Measurements from ENCODE around the gene TECPR2.

- no peak for TF ChIP-seq JUND (CRISPR knock-in tag; IDR thresholded peaks at IDR 0.05)
- no peak for TF ChIP-seq TFDP2 (CRISPR knock-in tag; IDR thresholded peaks at IDR 0.05)
- TF ChIP-seq RFX3 (CRISPR knock-in tag; IDR thresholded peaks at IDR 0.05) = no peak
- no peak for TF ChIP-seq PHF20 (CRISPR knock-in tag; IDR thresholded peaks at IDR 0.05)
- no peak for TF ChIP-seq ZNF792 (CRISPR knock-in tag; IDR thresholded peaks at IDR 0.05)
- no peak for TF ChIP-seq NPAS2 (CRISPR knock-in tag; IDR thresholded peaks at IDR 0.05; ENCODE audit: borderline replicate concordance)
- TF ChIP-seq NFRKB (IDR thresholded peaks at IDR 0.05) = no peak
Measured at GRCh38 chr14:102356280-102356679, 6.5 kb upstream of the TECPR2 start.
